OCI-LY1 (cell line): ENCODE data around the gene DNAH7.

Experiments
- CTCF ChIP-seq: fragments of 200-600 bp; sonication (generic), shearing (Covaris generic); IDR thresholded peaks from 2 replicates; pipeline ENCODE4 v1.5.1; 2017; ENCODE audit warnings: mild to moderate bottlenecking, antibody characterized with exemption, low read length, moderate library complexity, mixed read lengths
- EZH2 ChIP-seq: fragments of 200-600 bp; sonication (generic), shearing (Covaris generic); IDR thresholded peaks from 2 replicates; pipeline ENCODE4 v1.8.0; 2017; ENCODE audit warnings: borderline replicate concordance, mixed run types, mild to moderate bottlenecking, antibody characterized with exemption, low read length, moderate library complexity, mixed read lengths

DNA sequence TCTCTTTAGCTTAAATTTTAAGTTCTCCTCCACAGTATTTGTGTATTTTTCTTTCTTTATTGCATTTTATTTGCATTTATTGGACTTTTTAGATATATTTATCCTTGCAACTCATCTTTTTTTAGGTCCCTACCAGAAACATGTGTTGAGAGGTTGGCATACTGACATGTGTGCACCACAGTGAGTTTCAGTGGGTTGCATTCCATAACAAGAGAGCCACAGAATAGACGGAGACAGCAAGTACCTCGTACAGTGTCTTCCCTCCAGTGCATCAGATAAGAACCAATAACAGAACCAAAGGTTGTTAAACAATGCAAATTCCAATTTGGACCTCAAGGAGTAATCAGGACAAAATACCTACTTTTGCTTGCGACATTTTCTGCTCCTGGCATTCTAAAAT, 111.9 kb downstream of the DNAH7 start:
- TF ChIP-seq CTCF (no peak), EZH2 (no peak)
